ENCODE results near the gene CRNKL1.

The CRNKL1 gene

GRCh38 chr20:20052074-20052970 lies at the start of gene CRNKL1, which contains the start of gene CFAP61:
Gene CRNKL1, minus strand, starts transcription at chr20:20052466. Its CDS starts 124 bp downstream, at chr20:20052342.
Gene CFAP61, plus strand, starts transcription at chr20:20052532. Its CDS starts 4,122 bp downstream, at chr20:20056654.
- peak; percentile 99 for DNase-seq (ENCODE audit: low spot score)

GRCh38 chr20:20100881-20101280 lies 48.6 kb upstream of the CRNKL1 start:
- no peak for DNase-seq (ENCODE audit: low spot score)

- no peak for DNase-seq (ENCODE audit: low spot score)
Measured at GRCh38 chr20:20096421-20096820, 44.2 kb upstream of the CRNKL1 start.

GRCh38 chr20:20095114-20095872 lies 43.0 kb upstream of the CRNKL1 start:
- no peak for DNase-seq (ENCODE audit: low spot score)

GRCh38 chr20:20094410-20094809 lies 42.1 kb upstream of the CRNKL1 start:
- DNase-seq (ENCODE audit: low spot score): no peak

GRCh38 chr20:20092827-20093226 lies 40.6 kb upstream of the CRNKL1 start:
- no peak for DNase-seq (ENCODE audit: low spot score)

GRCh38 chr20:20089939-20090338 lies 37.7 kb upstream of the CRNKL1 start:
- DNase-seq (ENCODE audit: low spot score): no peak

GRCh38 chr20:20089018-20089417 lies 36.8 kb upstream of the CRNKL1 start:
- DNase-seq (ENCODE audit: low spot score): no peak

GRCh38 chr20:20085812-20086211 lies 33.5 kb upstream of the CRNKL1 start:
- no peak for DNase-seq (ENCODE audit: low spot score)

- no peak for DNase-seq (ENCODE audit: low spot score)
Measured at GRCh38 chr20:20085071-20085470, 32.8 kb upstream of the CRNKL1 start.

GRCh38 chr20:20084296-20084752 lies 32.1 kb upstream of the CRNKL1 start:
- no peak for DNase-seq (ENCODE audit: low spot score)

GRCh38 chr20:20083807-20084206 lies 31.5 kb upstream of the CRNKL1 start:
- peak; percentile 24 for DNase-seq (ENCODE audit: low spot score)

GRCh38 chr20:20079102-20079784 lies 27.0 kb upstream of the CRNKL1 start:
- DNase-seq (ENCODE audit: low spot score): no peak

- DNase-seq (ENCODE audit: low spot score): no peak
Measured at GRCh38 chr20:20078041-20078440, 25.8 kb upstream of the CRNKL1 start.

- no peak for DNase-seq (ENCODE audit: low spot score)
Measured at GRCh38 chr20:20076297-20077065, 24.2 kb upstream of the CRNKL1 start.

GRCh38 chr20:20075032-20075431 lies 22.8 kb upstream of the CRNKL1 start:
- DNase-seq (ENCODE audit: low spot score): no peak

- DNase-seq (ENCODE audit: low spot score): no peak
Measured at GRCh38 chr20:20073801-20074371, 21.6 kb upstream of the CRNKL1 start.

- DNase-seq (ENCODE audit: low spot score): no peak
Measured at GRCh38 chr20:20070871-20071726, 18.8 kb upstream of the CRNKL1 start.

- DNase-seq (ENCODE audit: low spot score): no peak
Measured at GRCh38 chr20:20065361-20065760, 13.1 kb upstream of the CRNKL1 start.

All from activated CD4-positive, alpha-beta T cell treated with anti-CD3 and anti-CD28 coated beads, Interleukin-2, Interleukin-4, amounts not matched to agents 100 ng/mL and 50 ng/mL, durations not matched to agents 16 hours and 8 hours (primary cell).